Skin epidermis (tissue), 12 donors: ENCODE results near the gene TCOF1.
A peak's percentile ranks its signal among the peaks of the same experiment; 100 is the strongest.

ENCODE experiments used
- H3K27ac ChIP-seq, 21 experiments: fragments of 200-600 bp; sonication (generic) in 11 of 21; one replicate each; pipeline ENCODE4 v1.5.0; 2020; ENCODE audit warnings: mild to moderate bottlenecking in 3 of 21, inconsistent platforms in 2 of 21, moderate library complexity in 2 of 21
- H3K4me3 ChIP-seq, 7 experiments: fragments of 200-600 bp; sonication (generic) in 2 of 7; one replicate each; pipeline ENCODE4 v1.5.0; 2020; ENCODE audit warnings: inconsistent platforms in 2 of 7, mild to moderate bottlenecking in 2 of 7, moderate library complexity in 1 of 7

The TCOF1 gene

GRCh38 chr5:150376799-150377771 is 19.6 kb downstream of the TCOF1 start:
- H3K4me3 ChIP-seq: no peak overlapping the region
- H3K27ac ChIP-seq: peak overlapping the region in 15 of 21 experiments; percentile 6 to 86 (median 57)

- Histone ChIP-seq H3K4me3 (no peak overlapping the region), H3K27ac (peak overlapping the region in 13 of 21 experiments; percentile 7 to 86 (median 53))
Observed at GRCh38 chr5:150377964-150378694, 20.6 kb downstream of the TCOF1 start.

GRCh38 chr5:150384701-150385100 is 27.2 kb downstream of the TCOF1 start:
- Histone ChIP-seq H3K27ac (no peak overlapping the region), H3K4me3 (no peak overlapping the region)

- H3K27ac ChIP-seq: no peak overlapping the region
- H3K4me3 ChIP-seq: no peak overlapping the region
Observed at GRCh38 chr5:150386024-150386855, 28.7 kb downstream of the TCOF1 start.

GRCh38 chr5:150389531-150390266 is 32.2 kb downstream of the TCOF1 start:
- Histone ChIP-seq H3K4me3 (no peak overlapping the region), H3K27ac (no peak overlapping the region)

- H3K4me3 ChIP-seq: no peak overlapping the region
- no peak overlapping the region for H3K27ac ChIP-seq
Observed at GRCh38 chr5:150391064-150391834, 33.8 kb downstream of the TCOF1 start.

GRCh38 chr5:150391986-150392385 is 34.5 kb downstream of the TCOF1 start:
- H3K4me3 ChIP-seq: no peak overlapping the region
- no peak overlapping the region for H3K27ac ChIP-seq

- Histone ChIP-seq H3K27ac (no peak overlapping the region), H3K4me3 (no peak overlapping the region)
Observed at GRCh38 chr5:150392680-150393079, 35.2 kb downstream of the TCOF1 start.

- Histone ChIP-seq H3K27ac (no peak overlapping the region), H3K4me3 (no peak overlapping the region)
Observed at GRCh38 chr5:150393096-150393645, 35.7 kb downstream of the TCOF1 start.

GRCh38 chr5:150394131-150394530 is 36.6 kb downstream of the TCOF1 start:
- Histone ChIP-seq H3K4me3 (no peak overlapping the region), H3K27ac (no peak overlapping the region)

- Histone ChIP-seq H3K4me3 (no peak overlapping the region), H3K27ac (no peak overlapping the region)
Observed at GRCh38 chr5:150394912-150395687, 37.6 kb downstream of the TCOF1 start.

- Histone ChIP-seq H3K27ac (no peak overlapping the region), H3K4me3 (no peak overlapping the region)
Observed at GRCh38 chr5:150395688-150395975, 38.1 kb downstream of the TCOF1 start.

- no peak overlapping the region for H3K4me3 ChIP-seq
- no peak overlapping the region for H3K27ac ChIP-seq
Observed at GRCh38 chr5:150396267-150396666, 38.8 kb downstream of the TCOF1 start.

- H3K4me3 ChIP-seq: no peak overlapping the region
- H3K27ac ChIP-seq: no peak overlapping the region
Observed at GRCh38 chr5:150397146-150397781, 39.8 kb downstream of the TCOF1 start.

- peak overlapping the region in 2 of 21 experiments; percentile 9 to 42 for H3K27ac ChIP-seq
Observed at GRCh38 chr5:150397782-150398721, 40.6 kb downstream of the TCOF1 start.

More at GRCh38 chr5:150397782-150398721, 40.6 kb downstream of the TCOF1 start:
- no peak overlapping the region for H3K4me3 ChIP-seq
